Karpas-422 (cell line): ENCODE measurements around the gene EID2B. TPM values are rescaled to one million over a fixed set of nuclear protein-coding genes. Genes with fewer than 3 reads are reported as not detected.

ENCODE experiments used
- DNase-seq: peaks from one replicate; pipeline ENCODE4 v3.0.0-alpha.2; 2015
- H2AFZ ChIP-seq: fragments of 200-600 bp; sonication (generic); 2 replicates; pipeline ENCODE4 v1.6.1; 2014; ENCODE audit warnings: antibody characterized with exemption, low read length, mixed read lengths
- H3K27ac ChIP-seq: fragments of 200-600 bp; sonication (generic); 2 replicates; pipeline ENCODE4 v1.5.1; 2014; ENCODE audit warnings: mild to moderate bottlenecking, low read length, moderate library complexity
- H3K27me3 ChIP-seq: fragments of 200-600 bp; sonication (generic); 2 replicates; pipeline ENCODE4 v1.6.1; 2014; ENCODE audit warnings: low read length, mixed read lengths
- H3K36me3 ChIP-seq: fragments of 200-600 bp; sonication (generic); 2 replicates; pipeline ENCODE4 v1.6.1; 2014; ENCODE audit warnings: low read length, mixed read lengths; ENCODE audit not compliant: insufficient read depth
- H3K4me1 ChIP-seq: fragments of 200-600 bp; sonication (generic); 2 replicates; pipeline ENCODE4 v1.6.1; 2014; ENCODE audit warnings: mild to moderate bottlenecking, low read length, mixed read lengths
- H3K4me2 ChIP-seq: fragments of 200-600 bp; sonication (generic); 2 replicates; pipeline ENCODE4 v1.6.1; 2014; ENCODE audit warnings: low read length, low read depth, mild to moderate bottlenecking; ENCODE audit not compliant: poor library complexity, severe bottlenecking
- H3K4me3 ChIP-seq: fragments of 200-600 bp; sonication (generic); 2 replicates; pipeline ENCODE4 v1.5.1; 2014; ENCODE audit warnings: mild to moderate bottlenecking, antibody characterized with exemption, low read length, mixed read lengths
- H3K79me2 ChIP-seq: fragments of 200-600 bp; sonication (generic); 2 replicates; pipeline ENCODE4 v1.6.1; 2014; ENCODE audit warnings: mild to moderate bottlenecking, low read length, mixed read lengths
- H3K9ac ChIP-seq: fragments of 200-600 bp; sonication (generic); 2 replicates; pipeline ENCODE4 v1.6.0; 2014; ENCODE audit warnings: low read length
- H3K9me2 ChIP-seq: fragments of 200-600 bp; sonication (generic), shearing (Covaris generic); replicated peaks from 2 replicates; pipeline ENCODE4 v1.6.0; 2014; ENCODE audit warnings: mild to moderate bottlenecking, low read length, moderate library complexity; ENCODE audit not compliant: insufficient read depth
- H3K9me3 ChIP-seq: fragments of 300-700, 200-600 bp; sonication (generic); 2 replicates; pipeline ENCODE4 v1.6.1; 2014; ENCODE audit warnings: low read length, mixed read lengths
- H4K20me1 ChIP-seq: fragments of 200-600 bp; sonication (generic); 2 replicates; pipeline ENCODE4 v1.6.1; 2014; ENCODE audit warnings: mild to moderate bottlenecking, antibody characterized with exemption, low read length, low read depth; ENCODE audit not compliant: insufficient read depth
- total RNA-seq: library from RNA; depleted of rRNA; stranded (reverse); fragments of >200 nt; shearing (Covaris generic); gene quantifications from 2 replicates; pipeline ENCODE4 v1.2.3, GENCODE V29; 2014; ENCODE audit warnings: low replicate concordance

The EID2B gene
- total RNA-seq, 1 experiment from 2014 or later: 4.2 TPM

DNA sequence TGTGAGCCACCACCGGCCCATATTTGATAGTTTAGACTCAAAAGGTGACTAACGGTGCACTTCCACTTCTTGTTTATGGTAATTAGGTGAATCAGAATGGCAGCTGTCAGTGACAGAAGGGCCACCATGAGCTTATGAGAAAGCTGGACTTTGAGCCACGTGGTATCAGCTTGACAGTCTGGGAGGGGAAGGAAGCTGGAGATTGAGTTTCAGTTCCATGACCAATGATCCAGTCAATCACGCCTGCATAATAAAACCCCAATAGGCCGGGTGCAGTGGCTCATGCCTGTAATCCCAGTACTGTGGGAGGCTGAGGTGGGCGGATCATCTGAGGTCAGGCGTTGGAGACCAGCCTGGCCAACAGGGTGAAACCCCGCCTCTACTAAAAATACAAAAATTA, 8.2 kb downstream of the EID2B start:
- no peak for DNase-seq
- Histone ChIP-seq H3K9me3 (no peaks in the 10 kb centered on the region), H3K4me3 (no peak overlapping the region), H3K9me2 (no peaks in the 10 kb centered on the region), H3K36me3 (no peaks in the 10 kb centered on the region), H3K27ac (no peak overlapping the region), H3K79me2 (no peaks in the 10 kb centered on the region), H2AFZ (no peak overlapping the region), H3K27me3 (no peaks in the 10 kb centered on the region), H3K9ac (no peak overlapping the region), H3K4me2 (no peak overlapping the region), H4K20me1 (no peaks in the 10 kb centered on the region), H3K4me1 (no peaks in the 10 kb centered on the region)

DNA sequence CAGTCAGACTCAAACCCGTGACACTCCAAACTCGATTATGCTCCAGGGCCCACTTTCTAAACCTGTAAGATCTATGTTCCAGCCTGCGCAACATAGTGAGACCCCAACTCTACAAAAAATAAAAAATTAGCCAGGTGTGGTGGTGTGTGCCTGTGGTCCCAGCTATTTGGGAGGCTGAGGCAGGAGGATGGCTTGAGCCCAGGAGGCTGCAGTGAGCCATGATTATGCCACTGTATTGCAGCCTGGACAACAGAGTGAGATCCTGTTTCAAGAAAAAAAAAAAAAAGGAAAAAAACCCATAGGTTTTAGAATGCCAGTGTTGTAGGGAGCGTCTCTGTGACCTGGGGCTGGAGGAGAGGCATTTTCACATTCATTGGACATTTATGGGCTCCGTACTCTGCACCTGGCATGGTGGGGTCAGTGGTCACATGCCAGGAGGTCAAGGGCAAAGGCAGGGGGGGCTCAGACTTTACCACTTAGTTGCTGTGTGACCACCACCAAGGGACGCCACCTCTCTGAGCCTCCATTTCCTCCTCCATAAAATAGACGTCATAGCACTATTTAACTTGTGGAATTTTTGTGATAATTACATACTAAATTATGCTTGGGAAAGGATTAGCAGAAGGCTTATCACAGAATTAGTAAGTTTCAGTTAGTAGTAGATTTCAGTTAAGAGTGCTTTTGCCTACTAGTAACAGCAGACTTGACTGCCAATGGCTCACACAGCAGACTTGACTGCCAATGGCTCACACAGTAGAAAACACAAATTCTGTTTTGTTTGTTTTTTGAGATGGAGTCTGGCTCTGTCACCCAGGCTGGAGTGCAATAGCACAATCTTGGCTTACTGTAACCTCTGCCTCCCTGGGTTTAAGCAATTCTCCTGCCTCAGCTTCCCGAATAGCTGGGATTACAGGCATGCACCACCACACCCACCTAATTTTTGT, 11.8 kb downstream of the EID2B start:
- no peaks in the 10 kb centered on the region for H3K36me3 ChIP-seq
- H3K79me2 ChIP-seq: no peaks in the 10 kb centered on the region
- H2AFZ ChIP-seq: no peak overlapping the region
- no peak overlapping the region for H3K9ac ChIP-seq
- H3K9me3 ChIP-seq: no peaks in the 10 kb centered on the region
- no peaks in the 10 kb centered on the region for H4K20me1 ChIP-seq
- no peak overlapping the region for H3K4me3 ChIP-seq
- H3K4me1 ChIP-seq: no peaks in the 10 kb centered on the region
- H3K9me2 ChIP-seq: no peaks in the 10 kb centered on the region
- H3K27ac ChIP-seq: no peak overlapping the region
- H3K27me3 ChIP-seq: no peaks in the 10 kb centered on the region
- no peak for DNase-seq
- H3K4me2 ChIP-seq: no peak overlapping the region

DNA sequence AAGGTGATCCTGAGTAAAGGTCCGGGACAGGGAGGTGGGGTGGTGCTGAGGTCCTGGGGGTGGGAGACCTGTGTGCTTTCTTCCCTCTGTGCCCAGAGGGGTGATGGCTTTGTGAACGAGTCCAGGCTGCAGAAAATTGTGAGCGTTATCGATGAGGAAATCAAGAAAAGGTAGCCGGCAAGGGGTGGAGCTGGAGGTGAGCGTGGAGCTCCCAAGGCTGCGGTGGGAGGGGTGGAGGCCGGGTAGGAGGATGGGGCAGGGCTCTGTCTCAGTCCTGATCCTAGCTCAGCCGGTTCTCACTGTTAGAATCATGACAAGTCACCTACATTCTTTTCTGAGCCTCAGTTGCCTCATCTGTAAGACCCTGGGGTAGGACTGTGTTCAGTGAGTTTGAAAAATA, 13.7 kb downstream of the EID2B start:
- Histone ChIP-seq H2AFZ (no peak overlapping the region), H3K27ac (no peak overlapping the region), H3K9me2 (no peaks in the 10 kb centered on the region), H3K9ac (no peak overlapping the region), H4K20me1 (no peaks in the 10 kb centered on the region), H3K36me3 (no peaks in the 10 kb centered on the region), H3K27me3 (no peaks in the 10 kb centered on the region), H3K4me3 (no peak overlapping the region), H3K4me1 (no peaks in the 10 kb centered on the region), H3K79me2 (no peaks in the 10 kb centered on the region), H3K9me3 (no peaks in the 10 kb centered on the region), H3K4me2 (no peak overlapping the region)
- no peak for DNase-seq

DNA sequence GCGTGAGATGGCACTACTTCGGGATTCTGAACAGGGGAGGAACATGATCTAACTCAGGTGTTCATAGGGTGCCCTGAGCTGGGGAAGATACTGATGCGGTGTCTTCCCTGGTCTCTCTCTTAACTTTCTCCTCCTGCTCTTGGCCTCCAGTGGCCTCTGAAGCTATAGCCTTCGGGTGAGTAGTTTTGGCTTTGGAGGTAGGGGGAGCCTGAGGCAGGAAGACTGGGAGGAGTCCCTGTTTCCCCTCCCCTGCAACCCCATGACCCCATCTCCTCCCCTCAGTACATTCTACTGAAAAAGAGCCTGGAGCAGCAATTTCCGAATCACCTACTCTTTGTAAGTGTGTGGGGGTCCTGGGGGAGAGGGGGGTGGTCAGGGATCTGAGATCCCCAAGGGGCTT, 14.2 kb downstream of the EID2B start:
- no peaks in the 10 kb centered on the region for H3K9me3 ChIP-seq
- no peaks in the 10 kb centered on the region for H3K79me2 ChIP-seq
- no peaks in the 10 kb centered on the region for H3K9me2 ChIP-seq
- H3K27me3 ChIP-seq: no peaks in the 10 kb centered on the region
- no peak overlapping the region for H2AFZ ChIP-seq
- no peak overlapping the region for H3K27ac ChIP-seq
- H4K20me1 ChIP-seq: no peaks in the 10 kb centered on the region
- H3K9ac ChIP-seq: no peak overlapping the region
- no peak overlapping the region for H3K4me2 ChIP-seq
- DNase-seq: no peak
- H3K36me3 ChIP-seq: no peaks in the 10 kb centered on the region
- H3K4me1 ChIP-seq: no peaks in the 10 kb centered on the region
- H3K4me3 ChIP-seq: no peak overlapping the region

DNA sequence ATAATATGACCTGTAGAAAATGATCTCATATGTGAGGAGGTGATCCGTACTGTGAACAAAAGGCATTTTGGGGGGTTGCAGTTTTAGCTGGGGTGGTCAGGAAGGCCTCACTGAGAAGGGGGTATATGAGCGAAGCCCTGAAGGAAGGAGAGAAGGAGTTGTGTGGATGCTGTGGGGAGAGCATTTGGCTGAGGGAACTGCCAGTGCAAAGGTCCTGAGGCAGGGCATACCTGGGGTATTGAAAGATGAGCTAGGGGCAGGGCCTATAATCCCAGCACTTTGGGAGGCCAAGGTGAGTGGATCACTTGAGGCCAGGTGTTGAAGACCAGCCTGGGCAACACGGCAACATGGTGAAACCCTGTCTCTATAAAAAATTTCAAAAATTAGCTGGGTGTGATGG, 15.2 kb downstream of the EID2B start:
- Histone ChIP-seq H3K4me1 (no peaks in the 10 kb centered on the region), H2AFZ (no peak overlapping the region), H3K36me3 (no peaks in the 10 kb centered on the region), H3K4me2 (no peak overlapping the region), H3K4me3 (no peak overlapping the region), H3K27me3 (no peaks in the 10 kb centered on the region), H4K20me1 (no peaks in the 10 kb centered on the region), H3K9ac (no peak overlapping the region), H3K79me2 (no peaks in the 10 kb centered on the region), H3K9me2 (no peaks in the 10 kb centered on the region), H3K27ac (no peak overlapping the region), H3K9me3 (no peaks in the 10 kb centered on the region)
- no peak for DNase-seq

DNA sequence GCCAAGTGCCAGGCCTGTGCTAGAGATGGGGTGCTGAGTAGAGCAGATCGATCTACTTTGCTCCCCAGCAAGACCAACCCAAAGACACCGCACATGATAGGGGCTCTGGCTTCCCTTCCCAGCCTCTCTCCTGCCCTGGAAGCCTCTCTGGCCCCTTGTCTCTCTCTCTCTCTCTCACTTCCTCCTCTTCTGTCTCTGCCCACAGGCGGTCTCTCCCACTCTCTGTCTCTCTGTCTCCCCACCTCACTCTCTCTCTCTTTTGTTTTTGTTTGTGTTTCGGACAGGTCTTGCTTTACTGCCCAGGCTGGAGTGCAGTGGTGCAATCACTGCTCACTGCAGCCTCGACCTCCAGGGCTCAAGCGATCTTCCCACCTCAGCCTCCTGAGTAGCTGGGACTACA, 16.4 kb downstream of the EID2B start:
- H3K27ac ChIP-seq: no peak overlapping the region
- no peaks in the 10 kb centered on the region for H3K27me3 ChIP-seq
- no peak overlapping the region for H3K4me3 ChIP-seq
- H3K4me2 ChIP-seq: no peak overlapping the region
- H3K4me1 ChIP-seq: no peaks in the 10 kb centered on the region
- no peaks in the 10 kb centered on the region for H3K9me2 ChIP-seq
- H3K36me3 ChIP-seq: no peaks in the 10 kb centered on the region
- H2AFZ ChIP-seq: no peak overlapping the region
- no peak overlapping the region for H3K9ac ChIP-seq
- no peaks in the 10 kb centered on the region for H4K20me1 ChIP-seq
- no peaks in the 10 kb centered on the region for H3K9me3 ChIP-seq
- H3K79me2 ChIP-seq: no peaks in the 10 kb centered on the region
- no peak for DNase-seq

DNA sequence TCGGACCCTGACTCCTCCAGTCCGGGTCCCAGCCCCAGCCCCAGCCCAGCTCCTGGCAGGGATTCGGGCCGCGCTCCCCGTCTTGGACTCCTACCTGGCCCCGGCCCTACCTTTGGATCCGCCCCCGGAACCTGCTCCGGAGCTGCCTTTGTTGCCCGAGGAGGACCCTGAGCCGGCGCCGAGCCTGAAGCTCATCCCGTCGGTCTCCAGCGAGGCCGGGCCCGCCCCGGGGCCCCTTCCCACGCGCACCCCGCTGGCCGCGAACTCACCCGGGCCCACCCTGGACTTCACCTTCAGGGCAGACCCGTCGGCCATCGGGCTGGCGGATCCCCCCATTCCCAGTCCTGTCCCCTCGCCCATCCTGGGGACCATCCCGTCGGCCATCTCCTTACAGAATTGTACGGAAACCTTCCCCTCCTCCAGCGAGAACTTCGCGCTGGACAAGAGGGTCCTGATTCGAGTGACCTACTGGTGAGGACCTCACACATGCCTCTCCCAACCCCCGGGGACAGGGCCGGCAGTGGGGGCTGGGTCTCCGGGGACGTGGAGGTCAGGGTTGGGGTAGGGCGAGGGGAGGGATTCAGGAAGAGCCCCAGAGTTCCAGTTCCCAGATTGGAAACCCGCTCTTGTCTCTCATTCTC, 17.0 kb downstream of the EID2B start:
- H3K4me3 ChIP-seq: no peak overlapping the region
- no peaks in the 10 kb centered on the region for H3K79me2 ChIP-seq
- H3K9me3 ChIP-seq: no peaks in the 10 kb centered on the region
- H3K4me1 ChIP-seq: no peaks in the 10 kb centered on the region
- no peaks in the 10 kb centered on the region for H3K27me3 ChIP-seq
- no peaks in the 10 kb centered on the region for H3K9me2 ChIP-seq
- H2AFZ ChIP-seq: no peak overlapping the region
- H3K27ac ChIP-seq: no peak overlapping the region
- no peaks in the 10 kb centered on the region for H3K36me3 ChIP-seq
- no peak overlapping the region for H3K9ac ChIP-seq
- H4K20me1 ChIP-seq: no peaks in the 10 kb centered on the region
- DNase-seq: no peak
- H3K4me2 ChIP-seq: no peak overlapping the region

DNA sequence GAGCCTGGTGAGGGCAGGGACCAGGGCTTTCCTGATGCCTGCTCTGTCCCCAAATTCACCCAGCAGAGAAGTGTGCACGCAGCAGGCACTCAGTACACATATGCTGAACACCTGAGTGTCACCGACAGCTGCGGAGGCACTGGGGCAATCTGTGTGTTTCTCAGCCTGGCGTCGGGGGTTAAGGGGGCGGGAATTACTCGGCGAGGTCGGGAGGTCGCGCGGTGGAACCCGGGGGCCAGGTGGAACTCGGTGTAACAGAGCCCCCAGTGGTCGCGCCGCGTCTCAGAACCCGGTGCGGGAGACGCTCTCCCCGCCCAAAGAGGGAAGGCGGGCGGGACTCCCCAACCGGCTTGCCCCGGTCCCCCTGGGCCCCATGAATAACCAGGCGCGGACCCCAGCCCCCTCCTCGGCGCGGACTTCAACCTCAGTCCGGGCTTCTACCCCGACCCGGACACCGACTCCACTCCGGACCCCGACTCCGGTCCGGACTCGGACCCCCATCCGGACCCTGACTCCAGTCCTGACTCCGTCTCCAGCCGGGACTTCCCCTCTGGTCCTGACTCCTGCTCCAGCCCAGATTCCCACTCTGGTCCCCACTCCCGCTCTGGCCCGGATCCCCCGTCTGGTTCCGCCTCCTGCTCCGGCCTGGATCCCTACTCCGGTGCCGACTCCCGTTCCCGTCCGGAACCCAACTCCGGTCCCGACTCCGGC, 17.7 kb downstream of the EID2B start, which contains the start of gene SELENOV:
TSS of gene SELENOV (plus strand) at position 300 of the 711 bp plus-strand sequence. CDS start at position 374, 74 bp downstream.
- H2AFZ ChIP-seq: no peak within 1 kb of the TSS
- no peaks in the 10 kb centered on the region for H4K20me1 ChIP-seq
- H3K4me3 ChIP-seq: no peak within 1 kb of the TSS
- H3K9me3 ChIP-seq: no peaks in the 10 kb centered on the region
- H3K4me2 ChIP-seq: no peak within 1 kb of the TSS
- no peaks in the 10 kb centered on the region for H3K79me2 ChIP-seq
- H3K27me3 ChIP-seq: no peaks in the 10 kb centered on the region
- no peaks in the 10 kb centered on the region for H3K36me3 ChIP-seq
- no peak for DNase-seq
- no peak within 1 kb of the TSS for H3K9ac ChIP-seq
- no peaks in the 10 kb centered on the region for H3K9me2 ChIP-seq
- no peak within 1 kb of the TSS for H3K27ac ChIP-seq
- no peaks in the 10 kb centered on the region for H3K4me1 ChIP-seq
